HT-29 (cell line): ENCODE measurements around the gene MYOG. TPM values are rescaled to one million over a fixed set of nuclear protein-coding genes. Genes with fewer than 3 reads are reported as not detected.

Source experiments
- DNase-seq: peaks from one replicate; pipeline ENCODE4 v3.0.0-alpha.2; 2015; ENCODE audit warnings: low spot score
- total RNA-seq: library from RNA; depleted of rRNA; stranded (reverse); fragments of >200 nt; shearing (Covaris generic); gene quantifications from 2 replicates; pipeline ENCODE4 v1.2.3, GENCODE V29; 2014

MYOG gene
- total RNA-seq, 1 experiment from 2014 or later = not detected

- DNase-seq = peak; percentile 64
These were observed 32.1 kb upstream of the MYOG start for GRCh38 chr1:203117611-203118575.

- DNase-seq = no peak
These were observed 30.4 kb upstream of the MYOG start for GRCh38 chr1:203116091-203116820.

GRCh38 chr1:203114202-203114601, 28.4 kb upstream of the MYOG start:
- DNase-seq = no peak

GRCh38 chr1:203113308-203113707, 27.5 kb upstream of the MYOG start:
- no peak for DNase-seq

- DNase-seq = no peak
These were observed 26.7 kb upstream of the MYOG start for GRCh38 chr1:203112475-203112874.

- no peak for DNase-seq
These were observed 19.1 kb upstream of the MYOG start for GRCh38 chr1:203104789-203105390.

GRCh38 chr1:203103829-203104495, 18.1 kb upstream of the MYOG start:
- no peak for DNase-seq

GRCh38 chr1:203103216-203103615, 17.4 kb upstream of the MYOG start:
- DNase-seq = no peak

GRCh38 chr1:203101813-203102634, 16.2 kb upstream of the MYOG start:
- DNase-seq = no peak

GRCh38 chr1:203100516-203100869, 14.7 kb upstream of the MYOG start:
- DNase-seq = no peak

GRCh38 chr1:203099805-203100515, 14.1 kb upstream of the MYOG start:
- no peak for DNase-seq

- DNase-seq = no peak
These were observed 13.2 kb upstream of the MYOG start for GRCh38 chr1:203098914-203099520.

GRCh38 chr1:203098445-203098844, 12.6 kb upstream of the MYOG start:
- DNase-seq = no peak

GRCh38 chr1:203097001-203097400, 11.2 kb upstream of the MYOG start:
- DNase-seq = no peak

- no peak for DNase-seq
These were observed 10.8 kb upstream of the MYOG start for GRCh38 chr1:203096566-203096965.

GRCh38 chr1:203095061-203095690, 9.4 kb upstream of the MYOG start:
- no peak for DNase-seq

GRCh38 chr1:203093754-203094410, 8.1 kb upstream of the MYOG start:
- DNase-seq = no peak

GRCh38 chr1:203091761-203092330, 6.0 kb upstream of the MYOG start:
- DNase-seq = no peak

- no peak for DNase-seq
These were observed 5.3 kb upstream of the MYOG start for GRCh38 chr1:203091199-203091477.
